ENCODE measurements around the gene PRR3.

DNA sequence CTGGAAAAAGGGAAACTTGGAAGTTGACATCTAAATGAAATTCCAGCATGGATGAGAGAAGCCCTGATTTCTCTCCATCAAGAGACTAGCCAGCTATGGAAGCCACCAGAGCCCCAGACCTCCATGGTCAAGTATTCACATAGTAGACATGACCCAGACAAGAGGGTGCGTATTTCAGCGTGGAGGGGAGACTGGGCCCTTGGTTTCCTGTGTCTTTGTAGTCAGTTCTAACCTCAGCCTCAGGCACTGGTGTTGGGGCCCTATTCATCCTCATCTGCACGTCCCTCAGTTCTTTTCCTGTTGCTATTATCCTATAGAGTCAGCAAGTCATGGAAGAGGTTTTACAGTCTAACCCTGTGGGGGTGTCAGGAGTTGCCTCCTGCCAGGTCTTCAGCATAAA is 13.3 kb upstream of the PRR3 start:
- TF ChIP-seq, protein P1, sequence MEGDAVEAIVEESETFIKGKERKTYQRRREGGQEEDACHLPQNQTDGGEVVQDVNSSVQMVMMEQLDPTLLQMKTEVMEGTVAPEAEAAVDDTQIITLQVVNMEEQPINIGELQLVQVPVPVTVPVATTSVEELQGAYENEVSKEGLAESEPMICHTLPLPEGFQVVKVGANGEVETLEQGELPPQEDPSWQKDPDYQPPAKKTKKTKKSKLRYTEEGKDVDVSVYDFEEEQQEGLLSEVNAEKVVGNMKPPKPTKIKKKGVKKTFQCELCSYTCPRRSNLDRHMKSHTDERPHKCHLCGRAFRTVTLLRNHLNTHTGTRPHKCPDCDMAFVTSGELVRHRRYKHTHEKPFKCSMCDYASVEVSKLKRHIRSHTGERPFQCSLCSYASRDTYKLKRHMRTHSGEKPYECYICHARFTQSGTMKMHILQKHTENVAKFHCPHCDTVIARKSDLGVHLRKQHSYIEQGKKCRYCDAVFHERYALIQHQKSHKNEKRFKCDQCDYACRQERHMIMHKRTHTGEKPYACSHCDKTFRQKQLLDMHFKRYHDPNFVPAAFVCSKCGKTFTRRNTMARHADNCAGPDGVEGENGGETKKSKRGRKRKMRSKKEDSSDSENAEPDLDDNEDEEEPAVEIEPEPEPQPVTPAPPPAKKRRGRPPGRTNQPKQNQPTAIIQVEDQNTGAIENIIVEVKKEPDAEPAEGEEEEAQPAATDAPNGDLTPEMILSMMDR (IDR thresholded peaks at IDR 0.05), result no peak
- no peak for TF ChIP-seq POLR2A (IDR thresholded peaks at IDR 0.05)

Data from body of pancreas (tissue), 4 donors.